ENCODE data around the gene MCOLN1.
A peak's percentile ranks its signal among the peaks of the same experiment; 100 is the strongest.

The MCOLN1 gene

DNA sequence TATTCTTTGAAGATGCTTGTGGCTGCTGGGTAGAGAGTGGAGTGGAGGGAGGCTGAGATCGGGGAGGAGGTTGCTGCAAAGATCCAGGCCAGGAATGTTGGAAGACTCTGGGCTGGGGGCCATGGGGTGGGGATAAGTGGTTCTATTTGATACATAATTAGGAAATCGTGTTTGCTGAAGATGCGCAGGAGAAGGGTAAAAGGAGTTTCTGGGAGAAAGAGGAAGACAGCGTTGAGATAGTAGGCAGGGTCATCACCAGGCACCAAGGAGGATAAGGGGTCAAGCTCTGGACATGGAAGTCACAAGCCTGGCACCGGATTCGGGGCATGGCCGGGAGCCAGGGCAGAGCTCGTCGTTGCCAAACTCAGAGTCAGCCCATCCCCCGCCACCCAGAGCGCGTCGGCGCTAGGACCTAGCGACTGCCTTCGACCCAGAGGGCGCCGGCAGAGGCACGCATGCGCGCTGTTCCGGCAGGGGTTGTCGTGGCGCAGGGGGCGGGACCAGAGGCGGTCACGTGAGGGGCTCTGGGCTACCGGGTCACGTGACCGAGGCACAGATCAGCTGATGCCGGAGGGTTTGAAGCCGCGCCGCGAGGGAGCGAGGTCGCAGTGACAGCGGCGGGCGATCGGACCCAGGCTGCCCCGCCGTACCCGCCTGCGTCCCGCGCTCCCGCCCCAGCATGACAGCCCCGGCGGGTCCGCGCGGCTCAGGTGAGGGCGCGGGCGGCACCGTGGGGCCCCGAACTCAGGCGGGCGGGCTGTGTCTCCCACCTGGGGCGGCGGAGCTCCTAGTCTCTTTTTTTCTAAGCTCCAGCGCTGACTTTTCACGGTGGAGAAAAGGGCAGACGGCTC, at the start of gene MCOLN1:
TSS of gene MCOLN1 (plus strand) at position 553 of the 851 bp plus-strand sequence. CDS start at position 680, 127 bp downstream.
- peak; percentile 99 for DNase-seq (ENCODE audit: low read depth, low spot score)

DNA sequence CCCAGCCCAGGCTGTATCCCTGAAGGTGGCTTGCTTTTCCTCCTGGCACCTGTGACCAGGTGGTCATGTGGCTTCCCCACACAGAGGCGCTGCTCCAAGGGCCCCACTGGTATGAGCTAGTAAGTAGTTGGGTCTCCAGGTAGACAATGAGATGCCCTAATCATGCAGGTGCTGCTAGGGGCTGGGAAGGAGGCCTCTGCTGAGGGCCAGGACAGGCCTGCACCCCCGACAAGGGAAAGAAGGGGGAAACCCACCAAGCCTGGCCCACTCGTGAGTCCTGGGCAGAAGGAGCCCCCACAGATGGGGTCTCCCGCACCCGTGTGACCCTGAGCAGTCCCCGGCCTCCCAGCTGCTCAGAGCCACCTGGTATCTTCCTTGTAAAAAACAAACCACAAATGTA, 46.8 kb upstream of the MCOLN1 start:
- DNase-seq (ENCODE audit: low read depth, low spot score) = no peak

DNA sequence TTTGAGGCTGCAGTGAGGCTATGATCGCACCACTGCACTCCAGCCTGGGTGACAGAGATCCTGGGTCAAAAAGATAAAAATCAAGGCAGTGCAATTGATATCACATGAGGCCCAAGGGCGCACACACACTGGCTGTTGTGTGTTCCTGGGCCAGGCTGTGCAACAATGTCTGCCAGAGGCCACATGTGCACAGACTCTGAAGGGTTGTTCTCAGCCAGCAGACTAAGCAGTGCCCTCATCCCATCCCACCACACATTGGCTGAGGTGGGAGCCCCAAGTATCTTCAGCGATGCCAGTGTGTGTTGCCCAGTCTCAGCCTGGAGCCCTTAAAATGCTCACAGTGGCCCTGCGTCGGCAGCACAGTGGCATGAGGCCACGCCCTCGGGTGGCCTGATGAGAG, 46.2 kb upstream of the MCOLN1 start:
- DNase-seq (ENCODE audit: low read depth, low spot score) = no peak

DNA sequence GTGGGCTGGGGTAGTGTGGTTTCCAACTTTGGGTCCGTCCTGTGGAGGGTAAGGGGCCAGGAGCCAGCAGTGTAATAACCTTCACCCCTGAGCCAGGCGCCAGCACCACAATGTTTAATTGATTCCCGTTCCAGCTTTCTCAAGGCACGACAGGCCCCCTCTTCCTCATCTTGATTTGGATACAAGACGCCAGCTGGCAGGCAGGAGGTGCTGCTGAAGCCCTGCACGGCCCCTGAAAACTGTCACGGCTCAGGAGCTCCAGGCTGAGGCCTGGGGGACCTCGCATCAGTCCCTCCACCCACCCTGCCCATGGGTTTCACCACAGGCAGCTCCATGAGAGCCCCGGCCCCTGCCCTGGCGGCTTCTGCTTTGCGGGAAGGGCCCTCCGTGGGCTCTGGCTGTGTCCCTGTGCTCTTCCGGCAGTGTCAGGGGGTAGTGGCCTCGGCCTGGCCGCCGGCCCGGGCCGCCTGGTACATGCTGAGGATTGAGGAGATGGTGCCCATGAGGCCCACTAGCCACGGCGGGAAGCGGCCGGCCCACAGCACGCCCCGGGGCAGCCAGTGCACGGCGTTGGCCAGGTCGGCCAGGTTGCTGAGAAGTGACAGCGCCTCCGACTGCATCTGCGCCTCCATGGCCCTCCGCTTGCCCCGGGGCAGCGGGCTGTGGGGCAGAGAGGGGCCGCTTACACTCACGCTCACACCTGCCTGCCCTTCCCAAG, 45.5 kb upstream of the MCOLN1 start:
- DNase-seq (ENCODE audit: low read depth, low spot score) = peak; percentile 39

DNA sequence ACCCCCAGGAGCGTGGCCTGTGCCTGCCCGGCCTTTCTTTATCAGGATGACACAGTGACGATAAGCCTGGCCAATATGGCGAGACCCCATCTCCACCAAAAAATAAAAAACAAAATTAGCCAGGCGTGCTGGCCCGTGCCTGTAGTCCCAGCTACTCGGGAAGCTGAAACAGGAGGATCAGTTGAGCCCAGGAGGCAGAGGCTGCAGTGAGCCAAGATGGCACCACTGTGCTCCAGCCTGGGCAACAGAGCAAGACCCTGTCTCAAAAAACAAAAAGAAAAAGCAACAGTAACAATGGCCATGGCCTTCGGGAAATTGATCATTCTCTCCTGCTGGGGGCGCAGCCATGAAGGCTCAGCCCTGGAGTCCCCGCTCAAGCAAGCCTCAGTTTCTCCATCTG, 44.7 kb upstream of the MCOLN1 start:
- no peak for DNase-seq (ENCODE audit: low read depth, low spot score)

DNA sequence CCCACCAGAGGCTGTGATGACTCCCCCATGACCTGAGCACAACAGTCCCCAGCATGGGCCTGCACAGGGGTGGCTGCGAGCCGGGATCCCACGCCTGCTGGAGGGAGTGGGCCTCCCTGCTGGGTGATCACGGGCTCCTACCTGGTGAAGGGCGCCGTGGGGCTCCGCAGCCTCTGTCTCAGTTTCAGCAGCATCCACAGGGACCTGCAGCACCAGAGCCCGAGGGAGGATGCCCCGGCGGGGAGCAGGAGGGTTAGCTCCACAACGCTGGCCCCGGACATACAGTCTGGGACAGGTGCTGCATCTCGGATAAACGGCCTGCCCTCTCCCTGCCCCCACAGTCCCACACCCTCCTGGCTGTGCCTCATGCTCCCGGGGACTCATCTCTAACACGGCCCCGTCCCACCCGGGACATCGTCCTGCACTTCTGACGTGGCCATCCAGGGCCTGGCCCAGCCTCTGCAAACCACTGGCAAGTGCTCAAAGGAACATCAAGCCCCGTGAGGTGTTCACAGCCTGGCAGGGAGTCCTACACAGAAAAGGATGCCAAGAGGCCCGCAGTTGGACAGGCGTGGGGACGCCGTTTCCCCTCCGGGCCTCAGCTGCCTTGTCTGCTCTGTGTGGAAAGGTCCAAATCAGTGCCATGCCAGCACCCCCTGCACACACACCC, 44.1 kb upstream of the MCOLN1 start:
- no peak for DNase-seq (ENCODE audit: low read depth, low spot score)

DNA sequence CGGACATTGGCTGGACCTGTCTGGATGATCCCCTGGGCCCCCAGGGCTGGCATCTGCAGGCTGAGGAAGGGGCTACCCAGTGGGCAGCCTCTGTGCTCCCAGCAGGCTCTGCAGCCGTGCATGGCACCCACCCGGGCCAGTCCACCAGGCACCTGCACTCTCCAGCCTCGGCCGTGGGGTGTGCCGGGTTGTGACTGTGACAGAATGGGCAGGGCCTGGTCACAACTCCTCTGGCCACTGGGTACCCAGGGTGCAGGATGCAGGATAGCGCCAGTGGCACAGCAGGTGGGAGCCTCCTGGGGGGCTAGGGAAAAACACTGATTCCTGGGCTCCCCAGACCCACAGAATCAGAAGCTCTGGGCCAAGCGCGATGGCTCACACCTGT, 43.6 kb upstream of the MCOLN1 start:
- no peak for DNase-seq (ENCODE audit: low read depth, low spot score)

DNA sequence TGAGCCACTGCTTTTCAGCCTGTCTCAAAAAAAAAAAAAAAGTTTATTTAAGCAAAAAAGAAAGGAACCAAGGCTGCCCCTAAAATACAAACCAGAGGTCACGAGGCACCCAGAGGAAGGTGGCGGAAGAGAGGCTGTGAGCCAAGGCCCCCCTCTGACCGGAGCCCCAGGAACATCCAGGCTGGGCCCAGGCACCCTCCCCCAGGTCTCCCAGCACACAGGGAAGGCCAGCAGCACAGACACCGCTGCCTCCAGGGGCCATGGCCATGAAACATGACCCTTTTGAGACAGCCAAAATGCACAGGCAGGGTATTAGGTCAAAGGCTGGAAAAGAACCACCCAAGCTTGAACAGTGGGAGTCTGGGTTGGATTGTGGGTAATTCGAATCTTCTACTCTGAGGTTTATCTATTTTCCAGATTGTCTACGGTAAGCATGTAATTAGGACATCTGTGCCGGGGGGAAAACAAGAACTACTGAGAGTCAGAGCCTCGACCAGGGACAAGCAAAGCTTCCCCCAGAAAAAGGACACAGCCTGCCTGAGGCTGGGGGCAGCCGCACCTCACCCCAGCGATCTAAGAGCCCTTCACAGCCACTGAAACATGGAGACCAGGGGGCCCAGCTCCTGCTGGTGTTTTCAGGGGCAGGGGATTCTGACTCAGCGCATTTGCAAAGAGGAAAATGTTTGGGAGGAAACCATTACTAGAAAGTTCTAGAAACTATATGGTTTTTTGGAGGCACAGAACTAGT, 42.0 kb upstream of the MCOLN1 start:
- peak; percentile 48 for DNase-seq (ENCODE audit: low read depth, low spot score)

DNA sequence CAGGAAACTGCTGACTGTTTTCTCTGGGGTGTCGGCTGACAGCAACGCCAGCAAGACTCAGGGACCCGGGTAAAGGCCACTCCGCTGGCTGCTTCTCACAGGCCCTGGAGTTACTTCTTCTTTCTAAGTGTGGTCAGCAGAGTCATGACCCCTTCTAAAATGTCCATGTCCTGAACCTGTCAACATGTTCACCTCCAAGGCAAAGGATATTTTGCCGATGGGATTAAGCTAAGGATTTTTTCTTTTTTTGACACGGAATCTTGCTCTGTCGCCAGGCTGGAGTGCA, 41.5 kb upstream of the MCOLN1 start:
- DNase-seq (ENCODE audit: low read depth, low spot score) = no peak

DNA sequence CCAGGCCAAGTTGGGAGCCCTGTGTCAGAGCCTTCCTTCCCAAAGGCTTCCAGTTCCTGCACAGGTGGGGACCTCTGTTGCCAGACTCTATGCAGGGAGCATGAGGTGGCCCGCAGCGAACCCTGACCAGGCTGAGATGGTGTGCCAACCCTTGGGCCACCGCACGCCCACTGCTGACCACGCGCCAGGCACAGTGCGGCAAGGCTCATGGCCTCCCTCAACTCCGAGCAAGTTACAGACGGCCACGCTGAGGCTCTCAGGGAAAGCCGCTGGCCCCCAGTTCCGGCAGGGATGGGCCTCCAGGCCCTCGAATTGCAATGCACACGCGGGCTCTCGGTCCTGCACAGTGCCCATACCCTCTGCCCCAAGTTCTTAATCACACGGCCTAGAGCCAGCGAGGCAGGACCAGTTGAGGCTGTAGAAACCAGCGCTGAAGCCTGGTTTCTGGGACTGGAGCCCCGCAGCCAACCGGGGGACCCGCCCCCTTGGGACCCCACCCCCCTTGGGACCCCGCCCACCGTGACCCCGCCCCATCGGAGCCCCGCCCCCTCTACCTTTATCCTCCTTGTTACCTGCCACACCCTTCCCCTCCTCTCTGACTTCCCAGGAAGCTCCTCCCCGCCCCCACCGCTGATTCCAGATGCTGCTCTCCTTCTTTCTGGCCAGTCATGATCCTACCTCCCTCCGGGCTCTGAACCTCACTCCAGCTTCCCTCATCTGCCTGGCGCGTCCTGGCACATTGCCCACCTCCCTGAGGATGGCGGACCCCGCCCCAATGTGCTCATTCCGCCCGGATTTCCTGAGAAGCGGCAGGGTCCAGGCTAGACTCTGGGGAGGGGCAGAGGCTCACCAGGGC, 39.6 kb upstream of the MCOLN1 start:
- peak; percentile 78 for DNase-seq (ENCODE audit: low read depth, low spot score)

DNA sequence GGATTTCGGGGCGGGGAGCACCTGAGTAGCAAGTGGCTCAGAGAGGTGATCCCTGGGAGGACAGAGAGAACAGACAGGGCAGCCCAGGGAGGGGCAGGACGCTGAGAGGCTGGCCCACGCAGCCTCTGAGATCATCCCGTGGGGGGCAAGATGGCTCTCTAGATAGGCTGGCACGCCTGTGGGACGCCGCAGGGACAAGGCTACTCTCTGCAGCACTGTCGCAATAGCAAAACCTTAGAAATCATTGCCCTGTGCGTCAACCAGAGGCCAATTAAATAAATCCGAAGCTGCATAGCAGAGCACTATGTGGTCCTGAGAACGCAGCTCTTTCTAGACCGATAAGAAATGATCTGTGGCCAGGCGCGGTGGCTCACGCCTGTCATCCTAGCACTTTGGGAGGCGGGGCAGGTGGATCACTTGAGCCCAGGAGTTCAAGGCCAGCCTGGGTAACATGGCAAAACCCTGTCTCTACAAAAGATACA, 38.7 kb upstream of the MCOLN1 start:
- no peak for DNase-seq (ENCODE audit: low read depth, low spot score)

DNA sequence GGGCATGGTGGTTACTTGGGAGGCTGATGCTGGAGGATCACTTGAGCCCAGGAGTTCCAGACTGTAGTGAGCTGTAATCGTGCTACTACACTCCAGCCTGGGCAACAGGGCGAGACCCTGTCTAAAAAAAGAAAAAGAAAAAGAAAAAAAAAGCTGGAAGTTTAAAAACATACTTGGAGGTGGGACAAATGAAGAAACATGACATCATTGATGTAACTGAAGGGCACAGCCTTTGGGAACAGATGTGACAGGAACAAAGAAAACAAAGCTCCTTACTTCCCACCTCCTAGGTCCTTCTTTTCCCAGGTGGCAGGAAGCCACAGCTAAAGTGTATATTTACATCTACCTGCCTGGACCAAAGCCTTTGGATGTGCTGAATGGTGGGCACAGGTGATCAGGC, 35.5 kb upstream of the MCOLN1 start:
- no peak for DNase-seq (ENCODE audit: low read depth, low spot score)

DNA sequence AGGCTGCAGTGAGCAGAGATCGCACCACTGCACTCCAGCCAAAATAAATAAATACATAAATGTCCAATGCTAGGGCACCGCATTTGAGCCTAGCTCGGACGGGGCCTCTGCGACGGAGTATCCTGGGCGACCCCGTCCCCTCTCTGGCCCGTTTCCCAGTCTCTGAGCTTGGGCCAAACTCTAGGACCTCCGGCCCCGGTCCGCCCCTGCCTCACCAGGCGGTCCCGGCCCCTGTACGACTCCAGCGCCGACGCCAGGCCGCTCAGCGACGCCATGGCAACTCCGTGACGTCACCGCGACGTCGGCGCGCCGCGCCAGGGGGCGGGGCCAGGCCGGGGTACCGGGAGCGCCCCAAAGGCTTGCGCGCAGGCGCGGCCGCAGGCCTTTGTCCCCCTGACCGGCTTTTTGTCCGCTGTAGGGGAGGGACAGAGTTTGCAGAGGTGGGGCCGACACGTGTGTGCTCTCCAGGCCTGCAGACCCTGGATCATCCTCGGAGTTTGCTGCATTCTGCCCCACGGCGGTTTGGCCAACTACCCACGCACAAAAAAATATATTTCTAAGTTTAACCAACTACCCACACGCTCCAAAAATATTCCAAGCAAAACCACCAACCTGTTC, 33.6 kb upstream of the MCOLN1 start, which contains the start of gene PEX11G:
TSS of gene PEX11G (minus strand) at position 300 of the 618 bp plus-strand sequence. CDS start at position 275, 25 bp downstream.
- peak; percentile 95 for DNase-seq (ENCODE audit: low read depth, low spot score)

DNA sequence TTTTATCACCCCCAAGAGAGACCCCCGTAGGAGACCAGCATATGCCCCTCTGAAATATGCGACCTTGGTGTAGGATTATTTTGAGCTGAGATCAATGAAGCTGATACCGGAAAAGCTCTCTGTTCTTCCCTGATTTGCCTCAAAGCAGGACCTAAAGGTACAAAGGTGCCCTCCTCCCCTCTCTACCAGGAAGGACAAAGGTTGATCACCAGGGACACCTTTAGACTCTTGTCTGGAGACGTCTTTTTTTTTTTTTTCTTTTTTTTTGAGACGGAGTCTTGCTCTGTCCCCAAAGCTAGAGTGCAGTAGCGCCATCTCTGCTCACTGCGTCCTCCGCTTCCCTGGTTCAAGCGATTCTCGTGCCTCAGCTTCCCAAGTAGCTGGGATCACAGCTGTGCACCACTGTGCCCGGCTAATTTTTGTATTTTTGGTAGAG, 32.8 kb upstream of the MCOLN1 start:
- no peak for DNase-seq (ENCODE audit: low read depth, low spot score)

DNA sequence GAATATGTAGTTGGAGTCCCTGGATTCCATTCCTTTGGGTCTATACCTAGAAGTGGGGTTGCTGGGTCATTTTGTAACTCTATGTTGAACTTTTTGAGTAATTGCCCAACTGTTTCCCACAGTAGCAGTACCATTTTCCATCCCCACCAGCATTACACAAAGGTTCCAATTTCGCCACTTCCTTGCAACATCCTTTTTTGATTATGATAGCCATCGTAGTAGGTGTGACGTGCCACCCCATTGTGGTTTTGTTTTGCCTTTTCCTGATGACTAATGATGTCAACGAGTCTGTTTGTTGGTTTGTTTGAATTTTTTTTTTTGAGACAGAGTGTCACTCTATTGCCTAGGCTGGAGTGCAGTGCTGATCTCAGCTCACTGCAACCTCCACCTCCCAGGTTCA, 30.3 kb upstream of the MCOLN1 start:
- DNase-seq (ENCODE audit: low read depth, low spot score) = no peak

DNA sequence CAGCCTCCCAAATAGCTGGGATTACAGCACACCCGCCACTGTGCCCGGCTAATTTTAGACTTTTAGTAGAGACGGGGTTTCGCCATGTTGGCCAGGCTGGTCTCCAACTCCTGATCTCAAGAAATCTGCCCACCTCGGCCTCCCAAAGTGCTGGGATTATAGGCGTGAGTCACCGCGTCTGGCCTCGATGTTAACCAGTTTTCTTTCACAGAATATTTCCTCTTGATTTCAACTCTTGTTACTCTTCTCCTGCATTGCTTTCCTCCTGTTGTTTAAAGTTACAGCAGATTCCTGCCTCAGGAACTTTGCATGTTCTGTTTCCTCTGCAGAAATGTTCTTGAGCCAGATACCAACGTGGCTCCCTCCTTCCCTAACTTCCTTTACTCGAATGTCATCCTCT, 29.9 kb upstream of the MCOLN1 start:
- DNase-seq (ENCODE audit: low read depth, low spot score) = no peak

DNA sequence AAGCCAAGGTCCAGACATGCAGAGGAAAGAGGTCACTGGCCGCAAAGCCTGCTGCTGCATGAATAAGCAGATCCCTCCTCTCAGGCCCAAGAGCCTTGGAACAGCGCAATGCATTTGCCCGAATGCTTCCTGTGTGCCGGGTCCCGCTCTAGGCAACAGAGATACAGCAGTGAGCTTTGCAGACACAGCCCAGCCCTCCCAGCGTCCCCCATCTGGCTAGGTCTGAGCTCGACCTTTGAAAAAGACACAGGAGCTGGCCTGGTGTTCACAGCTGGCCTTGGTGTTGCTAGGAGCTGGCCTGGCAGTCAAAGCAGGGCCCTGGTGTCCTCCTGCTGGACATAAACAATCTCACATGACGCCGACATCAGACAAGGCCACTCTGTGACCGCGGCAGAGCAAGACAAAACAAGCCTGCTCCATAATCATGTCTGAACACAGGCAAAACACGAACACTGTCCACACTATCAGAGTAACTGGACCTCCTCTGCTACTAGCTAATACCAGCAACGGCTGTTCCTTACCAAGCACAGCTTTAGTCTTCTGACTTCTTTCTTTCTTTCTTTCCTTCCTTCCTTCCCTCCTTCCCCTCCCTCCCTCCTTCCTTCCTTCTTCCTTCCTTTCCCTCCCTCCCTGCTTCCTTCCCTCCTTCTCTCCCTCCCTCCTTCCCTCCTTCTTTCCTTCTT, 27.9 kb upstream of the MCOLN1 start:
- peak; percentile 49 for DNase-seq (ENCODE audit: low read depth, low spot score)

DNA sequence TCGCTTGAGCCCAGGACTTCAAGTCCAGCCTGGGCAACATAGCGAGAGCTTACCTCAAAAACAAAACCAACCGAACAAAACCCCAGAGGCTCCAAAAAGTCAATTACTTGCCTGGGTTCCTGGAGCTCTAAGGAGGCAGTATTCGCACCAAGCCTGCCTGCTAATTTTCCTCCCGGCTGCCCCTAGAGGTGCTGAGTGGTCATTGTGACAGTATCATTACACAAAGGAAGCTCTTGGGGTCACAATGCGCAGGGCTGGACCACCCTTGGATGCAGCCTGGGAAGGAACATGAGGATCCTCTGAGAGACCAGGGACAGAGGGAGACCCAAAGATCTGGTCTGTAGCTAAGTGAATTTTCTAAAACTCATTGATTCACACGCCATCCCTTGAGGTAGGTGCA, 25.1 kb upstream of the MCOLN1 start:
- peak; percentile 47 for DNase-seq (ENCODE audit: low read depth, low spot score)

DNA sequence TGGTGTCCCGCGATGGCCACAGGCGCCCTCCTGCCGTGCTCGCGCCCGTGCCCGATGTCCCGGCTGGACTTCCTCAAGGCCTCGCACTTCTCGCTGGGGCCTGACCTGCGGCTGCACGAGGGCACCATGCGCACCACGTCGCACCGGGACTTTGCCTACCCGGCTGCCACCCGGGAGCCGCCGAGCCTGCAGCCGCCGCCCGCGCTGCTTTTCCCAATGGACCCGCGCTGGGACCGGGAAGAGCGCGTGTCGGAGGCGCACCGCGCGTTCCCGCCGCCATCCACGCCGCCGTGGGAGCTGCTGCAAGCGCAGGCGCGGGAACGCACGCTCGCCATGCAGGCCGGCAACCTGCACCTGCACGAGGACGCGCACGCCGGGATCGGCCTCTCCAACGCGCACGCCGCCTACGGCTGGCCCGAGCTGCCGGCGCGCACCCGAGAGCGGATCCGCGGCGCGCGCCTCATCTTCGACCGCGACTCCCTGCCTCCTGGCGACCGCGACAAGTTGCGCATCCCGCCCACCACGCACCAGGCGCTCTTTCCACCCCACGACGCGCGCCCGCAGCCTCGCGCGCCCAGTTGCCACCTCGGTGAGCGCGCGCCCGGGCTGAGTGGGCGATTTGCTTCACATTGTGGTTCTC, 21.5 kb upstream of the MCOLN1 start:
- peak; percentile 89 for DNase-seq (ENCODE audit: low read depth, low spot score)

All from ELF-1 (cell line).